Ishikawa (cell line): ENCODE data around the gene MYBPC2.

Experiments
- CEBPB ChIP-seq: IDR thresholded peaks from 2 replicates; pipeline ENCODE4 v1.6.1; 2012
- CREB1 ChIP-seq: IDR thresholded peaks from 2 replicates; pipeline ENCODE4 v1.6.1; 2012; ENCODE audit warnings: low read depth
- EGR1 ChIP-seq: IDR thresholded peaks from 2 replicates; pipeline ENCODE4 v1.6.1; 2012
- EP300 ChIP-seq: IDR thresholded peaks from 2 replicates; pipeline ENCODE4 v1.6.1; 2012; ENCODE audit warnings: borderline replicate concordance
- FOXM1 ChIP-seq: IDR thresholded peaks from 2 replicates; pipeline ENCODE4 v1.6.1; 2012; ENCODE audit warnings: low read depth, borderline replicate concordance
- RAD21 ChIP-seq: IDR thresholded peaks from 2 replicates; pipeline ENCODE4 v1.6.1; 2012; ENCODE audit warnings: low read depth
- REST ChIP-seq: IDR thresholded peaks from 2 replicates; pipeline ENCODE4 v1.6.1; 2012; ENCODE audit warnings: low read depth, mild to moderate bottlenecking
- TAF1 ChIP-seq: IDR thresholded peaks from 2 replicates; pipeline ENCODE4 v1.6.1; 2012; ENCODE audit warnings: low read depth, mild to moderate bottlenecking
- TCF12 ChIP-seq: IDR thresholded peaks from 2 replicates; pipeline ENCODE4 v1.6.1; 2012; ENCODE audit warnings: low read depth
- TEAD4 ChIP-seq: IDR thresholded peaks from 2 replicates; pipeline ENCODE4 v1.6.1; 2012
- USF1 ChIP-seq: IDR thresholded peaks from 2 replicates; pipeline ENCODE4 v1.6.1; 2012
- YY1 ChIP-seq: IDR thresholded peaks from 2 replicates; pipeline ENCODE4 v1.6.1; 2012; ENCODE audit warnings: low read depth
- ZBTB7A ChIP-seq: IDR thresholded peaks from 2 replicates; pipeline ENCODE4 v1.6.1; 2012; ENCODE audit warnings: low read depth

GRCh38 chr19:50500060-50500752, 67.5 kb downstream of the MYBPC2 start:
- TF ChIP-seq EGR1: no peak
- no peak for TF ChIP-seq TEAD4
- no peak for TF ChIP-seq RAD21
- no peak for TF ChIP-seq CEBPB
- TF ChIP-seq EP300: no peak
- no peak for TF ChIP-seq REST
- TF ChIP-seq TCF12: no peak
- TF ChIP-seq TAF1: no peak
- TF ChIP-seq CREB1: no peak
- TF ChIP-seq USF1: no peak
- TF ChIP-seq ZBTB7A: no peak
- no peak for TF ChIP-seq FOXM1
- no peak for TF ChIP-seq YY1
